Type B pancreatic cell (in vitro differentiated cells): ENCODE results near the gene ZSWIM7. TPM values are rescaled to one million over a fixed set of nuclear protein-coding genes. Genes with fewer than 3 reads are reported as not detected.

ENCODE experiments used
- DNase-seq: peaks from one replicate; pipeline ENCODE4 v3.0.0; 2021; ENCODE audit warnings: mixed read lengths; ENCODE audit not compliant: unreplicated experiment; ENCODE audit errors: extremely low spot score
- H3K27ac Mint-ChIP-seq: 2 replicates; pipeline ENCODE4 v1.8.0; 2021; ENCODE audit warnings: mild to moderate bottlenecking, mixed read lengths
- H3K27me3 Mint-ChIP-seq: 2 replicates; pipeline ENCODE4 v1.8.0; 2021; ENCODE audit warnings: mixed read lengths
- H3K36me3 Mint-ChIP-seq: 2 replicates; pipeline ENCODE4 v1.8.0; 2021; ENCODE audit warnings: mixed read lengths
- H3K4me1 Mint-ChIP-seq: one replicate; pipeline ENCODE4 v1.8.0; 2021; ENCODE audit warnings: mixed read lengths; ENCODE audit not compliant: unreplicated experiment
- H3K4me3 Mint-ChIP-seq: 2 replicates; pipeline ENCODE4 v1.8.0; 2021; ENCODE audit warnings: mild to moderate bottlenecking, mixed read lengths
- H3K9me3 Mint-ChIP-seq: 2 replicates; pipeline ENCODE4 v1.8.0; 2021; ENCODE audit warnings: mixed read lengths
- CTCF ChIP-seq: fragments of 200-600 bp; sonication (generic); conservative IDR thresholded peaks from 2 replicates; pipeline ENCODE4 v1.5.0; 2021; ENCODE audit warnings: antibody characterized with exemption, mild to moderate bottlenecking
- total RNA-seq: library from RNA; stranded (reverse); gene quantifications from 2 replicates; pipeline ENCODE4 v1.2.1, GENCODE V29; 2021; ENCODE audit warnings: low replicate concordance

The ZSWIM7 gene
- total RNA-seq, 1 donor from 2014 or later = 26.4 TPM

GRCh38 chr17:15973834-15974233 lies 25.7 kb downstream of the ZSWIM7 start:
- TF ChIP-seq CTCF = no peak
- H3K4me3 Mint-ChIP-seq = no peak overlapping the region
- H3K9me3 Mint-ChIP-seq = no peaks in the 10 kb centered on the region

DNA sequence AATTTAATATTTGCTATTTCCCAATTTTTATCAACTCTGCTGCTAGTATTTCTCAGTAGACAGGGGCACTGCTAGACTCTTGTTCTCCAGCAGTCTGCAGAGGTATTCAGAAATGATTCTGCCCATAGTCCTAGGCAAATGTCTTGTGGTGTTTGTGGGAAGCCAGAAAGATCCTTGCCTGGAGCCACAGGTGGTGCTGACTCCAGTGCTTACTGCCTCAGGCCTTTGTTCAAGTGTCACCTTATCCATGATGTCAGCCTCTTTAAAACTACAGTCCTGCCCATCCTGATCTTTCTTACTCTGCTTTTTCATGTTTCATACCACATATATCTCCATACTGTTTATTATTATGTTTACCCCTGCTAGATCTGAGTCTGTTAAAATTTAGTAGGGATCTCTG lies 26.5 kb downstream of the ZSWIM7 start:
- DNase-seq = no peak
- H3K27me3 Mint-ChIP-seq = no peaks in the 10 kb centered on the region
- no peak overlapping the region for H3K27ac Mint-ChIP-seq
- no peaks in the 10 kb centered on the region for H3K9me3 Mint-ChIP-seq
- H3K4me3 Mint-ChIP-seq = no peak overlapping the region
- no peaks in the 10 kb centered on the region for H3K4me1 Mint-ChIP-seq
- peaks cover 16% of the 10 kb centered on the region for H3K36me3 Mint-ChIP-seq
- TF ChIP-seq CTCF = no peak

More at GRCh38 chr17:15973834-15974233, 25.7 kb downstream of the ZSWIM7 start:
- DNase-seq = no peak
- Mint-ChIP-seq H3K27ac (no peak overlapping the region), H3K36me3 (peaks cover 18% of the 10 kb centered on the region), H3K4me1 (no peaks in the 10 kb centered on the region), H3K27me3 (no peaks in the 10 kb centered on the region)

- TF ChIP-seq CTCF = no peak
- Mint-ChIP-seq H3K4me1 (no peaks in the 10 kb centered on the region), H3K27ac (no peak overlapping the region), H3K9me3 (no peaks in the 10 kb centered on the region), H3K36me3 (peaks cover 14% of the 10 kb centered on the region), H3K27me3 (no peaks in the 10 kb centered on the region), H3K4me3 (no peak overlapping the region)
- no peak for DNase-seq
Observed at GRCh38 chr17:15972497-15972951, 27.0 kb downstream of the ZSWIM7 start.

- H3K4me1 Mint-ChIP-seq = peaks cover under 1% of the 10 kb centered on the region
- DNase-seq = no peak
- H3K36me3 Mint-ChIP-seq = peaks cover 11% of the 10 kb centered on the region
- peak overlapping the region; percentile 24 for H3K27ac Mint-ChIP-seq
- H3K4me3 Mint-ChIP-seq = no peak overlapping the region
- no peaks in the 10 kb centered on the region for H3K9me3 Mint-ChIP-seq
- no peaks in the 10 kb centered on the region for H3K27me3 Mint-ChIP-seq
- TF ChIP-seq CTCF = no peak
Observed at GRCh38 chr17:15971882-15972281, 27.6 kb downstream of the ZSWIM7 start.

DNA sequence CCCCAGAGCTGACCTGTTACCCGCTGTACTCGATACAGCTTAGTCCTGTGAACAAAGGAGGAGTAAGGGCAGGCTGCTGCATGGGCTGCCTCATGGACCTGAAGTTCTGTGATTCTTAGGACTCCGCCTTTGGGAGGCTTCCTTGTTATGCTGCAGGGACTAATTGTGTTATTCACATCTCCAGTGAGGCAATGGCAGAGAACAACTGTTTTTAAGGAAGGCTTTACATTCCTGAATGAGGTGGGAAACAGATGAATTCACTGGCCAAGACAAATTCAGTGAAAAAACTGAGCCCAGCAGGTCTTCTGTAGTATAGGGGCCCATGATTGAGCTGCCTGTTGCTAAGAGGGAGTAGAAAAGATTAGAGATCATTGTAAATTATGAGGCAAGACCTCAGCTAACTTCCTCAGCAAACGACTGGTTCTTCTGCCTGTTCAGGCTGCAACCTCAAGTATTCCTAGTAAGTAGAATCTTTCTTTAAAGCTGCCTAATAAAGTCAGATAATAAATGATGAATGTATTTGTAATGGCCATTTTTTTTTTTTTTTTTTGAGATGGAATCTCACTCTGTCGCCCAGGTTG lies 28.3 kb downstream of the ZSWIM7 start:
- H3K27me3 Mint-ChIP-seq = no peaks in the 10 kb centered on the region
- no peak for DNase-seq
- H3K27ac Mint-ChIP-seq = no peak overlapping the region

More for the DNA sequence above, 28.3 kb downstream of the ZSWIM7 start:
- Mint-ChIP-seq H3K36me3 (peaks cover 8% of the 10 kb centered on the region), H3K4me3 (no peak overlapping the region), H3K4me1 (peaks cover 6% of the 10 kb centered on the region), H3K9me3 (no peaks in the 10 kb centered on the region)
- no peak for TF ChIP-seq CTCF
